A549 (cell line): Measurements from ENCODE around the gene OR8D4. TPM values are rescaled to one million over a fixed set of nuclear protein-coding genes. Genes with fewer than 3 reads are reported as not detected.

ENCODE experiments used
- ATAC-seq, 2 experiments: fragments of 200-7000 bp in 1 of 2; fragments of >200 bp in 1 of 2; cut with Nextera tagmentation in 1 of 2; cut with Tn5 transposase in 1 of 2; 3 replicates each; pipeline versions ENCODE4 v1.8.0 to v1.9.1; 2018 to 2020; ENCODE audit warnings: mild to moderate bottlenecking in 1 of 2, moderate library complexity in 1 of 2
- CTCF ChIA-PET: fragments of 300-600 bp; sonication (Branson Sonifier 250); formaldehyde crosslinking; extraction: SDS; loops from one replicate; lab custom pipeline; 2021; ENCODE audit warnings: antibody characterized with exemption, inconsistent platforms; lab: Yijun Ruan, JAX
- POLR2A ChIA-PET: fragments of 350-600 bp; formaldehyde crosslinking; extraction: SDS; loops from one replicate; lab custom pipeline; 2021; ENCODE audit warnings: antibody characterized with exemption, inconsistent platforms; lab: Yijun Ruan, JAX
- DNase-seq, 2 experiments: peaks; one replicate each; pipeline versions ENCODE4 v3.0.0 to v3.0.0-alpha.2; 2011 to 2016; ENCODE audit warnings: low read depth in 1 of 2, low spot score in 1 of 2
- FAIRE-seq: peaks from 2 replicates; lab custom pipeline; 2011; peaks lifted over from hg19 to GRCh38; lab: Jason Lieb, UNC
- H3K27ac ChIP-seq, 2 experiments: fragments of >200 bp; sonication (Bioruptor Twin); formaldehyde crosslinking; 3 replicates each; pipeline ENCODE4 v1.5.1; 2016 to 2017
- H3K4me1 ChIP-seq: fragments of >200 bp; sonication (Bioruptor Twin); formaldehyde crosslinking; 3 replicates; pipeline ENCODE4 v1.6.1; 2016
- H3K4me2 ChIP-seq: fragments of >200 bp; sonication (Bioruptor Twin); formaldehyde crosslinking; 3 replicates; pipeline ENCODE4 v1.6.1; 2016
- H3K4me3 ChIP-seq: fragments of >200 bp; sonication (Bioruptor Twin); formaldehyde crosslinking; 3 replicates; pipeline ENCODE4 v1.5.1; 2016
- H3K9me3 ChIP-seq: fragments of >200 bp; sonication (Bioruptor Twin); formaldehyde crosslinking; 3 replicates; pipeline ENCODE4 v1.6.1; 2016
- BHLHE40 ChIP-seq: IDR thresholded peaks from 2 replicates; pipeline ENCODE4 v1.6.1; 2012; ENCODE audit warnings: low read depth, low read length, inconsistent platforms
- CEBPB ChIP-seq, 2 experiments: fragments of >200 bp in 1 of 2; sonication (Bioruptor Twin) in 1 of 2; formaldehyde crosslinking in 1 of 2; IDR thresholded peaks; 2 replicates each; pipeline ENCODE4 v1.6.1; 2012 to 2016
- FOSB ChIP-seq: fragments of 250-450 bp; sonication (Bioruptor Pico); IDR thresholded peaks from 2 replicates; pipeline ENCODE4 v1.5.0; 2020; ENCODE audit warnings: mild to moderate bottlenecking, moderate library complexity
- FOXS1 ChIP-seq: fragments of 250-450 bp; sonication (Bioruptor Pico); IDR thresholded peaks from 2 replicates; pipeline ENCODE4 v1.5.0; 2020; ENCODE audit warnings: mild to moderate bottlenecking, moderate library complexity
- HOXB13 ChIP-seq: fragments of 250-450 bp; sonication (Bioruptor Pico); IDR thresholded peaks from 2 replicates; pipeline ENCODE4 v1.5.0; 2020; ENCODE audit warnings: low read depth, mild to moderate bottlenecking, moderate library complexity
- JUNB ChIP-seq: fragments of >200 bp; sonication (Bioruptor Twin); formaldehyde crosslinking; IDR thresholded peaks from 2 replicates; pipeline ENCODE4 v1.6.1; 2016
- KDM1A ChIP-seq: fragments of 200-600 bp; sonication (generic); IDR thresholded peaks from 2 replicates; pipeline ENCODE4 v1.6.1; 2016; ENCODE audit warnings: low read depth, mild to moderate bottlenecking
- MAFK ChIP-seq: fragments of 450-650 bp; IDR thresholded peaks from 2 replicates; pipeline ENCODE4 v1.6.1; 2014; ENCODE audit not compliant: partially characterized antibody
- NPAS2 ChIP-seq: fragments of 250-450 bp; sonication (Bioruptor Pico); IDR thresholded peaks from 2 replicates; pipeline ENCODE4 v1.8.0; 2022; ENCODE audit warnings: mild to moderate bottlenecking, moderate library complexity, borderline replicate concordance
- NR3C1 ChIP-seq: fragments of >200 bp; sonication (Bioruptor Twin); formaldehyde crosslinking; IDR thresholded peaks from 3 replicates; pipeline ENCODE4 v1.6.1; 2017
- RFX5 ChIP-seq: fragments of 450-650 bp; IDR thresholded peaks from 2 replicates; pipeline ENCODE4 v1.7.1; 2014; ENCODE audit warnings: antibody characterized with exemption, mild to moderate bottlenecking, moderate library complexity
- RNF2 ChIP-seq: fragments of 200-600 bp; sonication (generic); IDR thresholded peaks from 2 replicates; pipeline ENCODE4 v1.6.1; 2016; ENCODE audit warnings: low read depth, mild to moderate bottlenecking, antibody characterized with exemption, moderate library complexity, borderline replicate concordance
- ZC3H11A ChIP-seq: fragments of 450-650 bp; IDR thresholded peaks from 2 replicates; pipeline ENCODE4 v1.6.1; 2014; ENCODE audit warnings: antibody characterized with exemption, mild to moderate bottlenecking
- ZFP36 ChIP-seq: fragments of 450-650 bp; IDR thresholded peaks from 2 replicates; pipeline ENCODE4 v1.6.1; 2014; ENCODE audit warnings: borderline replicate concordance; ENCODE audit not compliant: partially characterized antibody
- ZNF302 ChIP-seq: fragments of 250-450 bp; sonication (Bioruptor Pico); IDR thresholded peaks from 2 replicates; pipeline ENCODE4 v1.9.0; 2021; ENCODE audit warnings: inconsistent platforms, mild to moderate bottlenecking, moderate library complexity
- ZSCAN20 ChIP-seq: fragments of 250-450 bp; sonication (Bioruptor Pico); IDR thresholded peaks from 2 replicates; pipeline ENCODE4 v1.8.0; 2022; ENCODE audit warnings: mild to moderate bottlenecking, moderate library complexity
- whole genome bisulfite sequencing: methylation state at CpG from one replicate; pipeline ENCODE4 v1.1.6; 2017; ENCODE audit errors: missing lambda C conversion rate; 5-methylcytosine and 5-hydroxymethylcytosine counted together
- polyA plus RNA-seq, 4 experiments: library from polyadenylated mRNA; depleted of rRNA in 3 of 4; stranded (reverse); fragments of >200 nt; fragmentation: RNase III in 1 of 4; extraction: RNeasy Plus Mini Kit Qiagen cat#74134 plus additional on column Dnase treatment in 1 of 4; gene quantifications; 2 replicates in 3 of 4; 3 replicates in 1 of 4; pipeline ENCODE4 v1.2.3, GENCODE V29; 2011 to 2017
- TF ChIP-seq, protein P1 (sequence below): fragments of 450-650 bp; IDR thresholded peaks from 2 replicates; pipeline ENCODE4 v1.6.1; 2014; ENCODE audit warnings: antibody characterized with exemption
- TF ChIP-seq, protein P2 (sequence below): fragments of 200-600 bp; sonication (generic); IDR thresholded peaks from 2 replicates; pipeline ENCODE4 v1.6.1; 2016; ENCODE audit warnings: antibody characterized with exemption, mild to moderate bottlenecking, moderate library complexity
- TF ChIP-seq, protein P3 (sequence below): fragments of 250-450 bp; sonication (Bioruptor Pico); IDR thresholded peaks from 2 replicates; pipeline ENCODE4 v1.5.0; 2020; ENCODE audit warnings: low read depth, mild to moderate bottlenecking, moderate library complexity
- TF ChIP-seq, protein P4 (sequence below): IDR thresholded peaks from 2 replicates; pipeline ENCODE4 v1.6.1; 2012
- TF ChIP-seq, protein P5 (sequence below): fragments of >200 bp; sonication (Bioruptor Twin); formaldehyde crosslinking; IDR thresholded peaks from 3 replicates; pipeline ENCODE4 v1.6.1; 2016

OR8D4 gene
- polyA plus RNA-seq, 2 of the 4 experiments (the other 2 are of a cell fraction): not detected

DNA sequence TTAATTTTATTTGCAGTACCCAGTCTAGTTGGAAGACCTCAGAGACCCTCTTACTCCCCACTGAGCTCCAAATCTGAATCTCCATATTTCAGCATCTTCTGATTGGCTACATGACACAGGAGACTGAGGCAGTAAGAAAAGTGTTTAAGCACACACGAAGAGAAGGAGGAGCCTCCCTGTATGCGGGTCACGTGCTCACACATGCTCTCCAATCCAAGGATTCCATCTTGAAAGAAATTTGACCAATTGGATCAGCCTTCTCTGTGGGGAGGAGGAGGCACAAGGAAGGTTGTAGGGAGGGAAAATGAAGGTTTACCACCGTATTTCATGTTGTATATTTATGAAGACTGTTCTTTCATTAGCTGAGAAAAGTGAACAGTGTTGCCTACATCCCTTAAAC is 40.4 kb downstream of the OR8D4 start:
- no peak for TF ChIP-seq RNF2
- TF ChIP-seq, protein P1, sequence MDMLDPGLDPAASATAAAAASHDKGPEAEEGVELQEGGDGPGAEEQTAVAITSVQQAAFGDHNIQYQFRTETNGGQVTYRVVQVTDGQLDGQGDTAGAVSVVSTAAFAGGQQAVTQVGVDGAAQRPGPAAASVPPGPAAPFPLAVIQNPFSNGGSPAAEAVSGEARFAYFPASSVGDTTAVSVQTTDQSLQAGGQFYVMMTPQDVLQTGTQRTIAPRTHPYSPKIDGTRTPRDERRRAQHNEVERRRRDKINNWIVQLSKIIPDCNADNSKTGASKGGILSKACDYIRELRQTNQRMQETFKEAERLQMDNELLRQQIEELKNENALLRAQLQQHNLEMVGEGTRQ: no peak
- TF ChIP-seq RFX5: no peak
- no peak for TF ChIP-seq JUNB
- TF ChIP-seq ZSCAN20 (CRISPR knock-in tag): no peak
- no peak for TF ChIP-seq FOSB
- TF ChIP-seq, protein P2, sequence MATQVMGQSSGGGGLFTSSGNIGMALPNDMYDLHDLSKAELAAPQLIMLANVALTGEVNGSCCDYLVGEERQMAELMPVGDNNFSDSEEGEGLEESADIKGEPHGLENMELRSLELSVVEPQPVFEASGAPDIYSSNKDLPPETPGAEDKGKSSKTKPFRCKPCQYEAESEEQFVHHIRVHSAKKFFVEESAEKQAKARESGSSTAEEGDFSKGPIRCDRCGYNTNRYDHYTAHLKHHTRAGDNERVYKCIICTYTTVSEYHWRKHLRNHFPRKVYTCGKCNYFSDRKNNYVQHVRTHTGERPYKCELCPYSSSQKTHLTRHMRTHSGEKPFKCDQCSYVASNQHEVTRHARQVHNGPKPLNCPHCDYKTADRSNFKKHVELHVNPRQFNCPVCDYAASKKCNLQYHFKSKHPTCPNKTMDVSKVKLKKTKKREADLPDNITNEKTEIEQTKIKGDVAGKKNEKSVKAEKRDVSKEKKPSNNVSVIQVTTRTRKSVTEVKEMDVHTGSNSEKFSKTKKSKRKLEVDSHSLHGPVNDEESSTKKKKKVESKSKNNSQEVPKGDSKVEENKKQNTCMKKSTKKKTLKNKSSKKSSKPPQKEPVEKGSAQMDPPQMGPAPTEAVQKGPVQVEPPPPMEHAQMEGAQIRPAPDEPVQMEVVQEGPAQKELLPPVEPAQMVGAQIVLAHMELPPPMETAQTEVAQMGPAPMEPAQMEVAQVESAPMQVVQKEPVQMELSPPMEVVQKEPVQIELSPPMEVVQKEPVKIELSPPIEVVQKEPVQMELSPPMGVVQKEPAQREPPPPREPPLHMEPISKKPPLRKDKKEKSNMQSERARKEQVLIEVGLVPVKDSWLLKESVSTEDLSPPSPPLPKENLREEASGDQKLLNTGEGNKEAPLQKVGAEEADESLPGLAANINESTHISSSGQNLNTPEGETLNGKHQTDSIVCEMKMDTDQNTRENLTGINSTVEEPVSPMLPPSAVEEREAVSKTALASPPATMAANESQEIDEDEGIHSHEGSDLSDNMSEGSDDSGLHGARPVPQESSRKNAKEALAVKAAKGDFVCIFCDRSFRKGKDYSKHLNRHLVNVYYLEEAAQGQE: no peak
- no peak for TF ChIP-seq ZFP36
- TF ChIP-seq, protein P3, sequence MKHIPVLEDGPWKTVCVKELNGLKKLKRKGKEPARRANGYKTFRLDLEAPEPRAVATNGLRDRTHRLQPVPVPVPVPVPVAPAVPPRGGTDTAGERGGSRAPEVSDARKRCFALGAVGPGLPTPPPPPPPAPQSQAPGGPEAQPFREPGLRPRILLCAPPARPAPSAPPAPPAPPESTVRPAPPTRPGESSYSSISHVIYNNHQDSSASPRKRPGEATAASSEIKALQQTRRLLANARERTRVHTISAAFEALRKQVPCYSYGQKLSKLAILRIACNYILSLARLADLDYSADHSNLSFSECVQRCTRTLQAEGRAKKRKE (CRISPR knock-in tag): no peak
- no peak for TF ChIP-seq MAFK
- TF ChIP-seq, protein P4, sequence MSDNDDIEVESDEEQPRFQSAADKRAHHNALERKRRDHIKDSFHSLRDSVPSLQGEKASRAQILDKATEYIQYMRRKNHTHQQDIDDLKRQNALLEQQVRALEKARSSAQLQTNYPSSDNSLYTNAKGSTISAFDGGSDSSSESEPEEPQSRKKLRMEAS: no peak
- TF ChIP-seq, protein P5, sequence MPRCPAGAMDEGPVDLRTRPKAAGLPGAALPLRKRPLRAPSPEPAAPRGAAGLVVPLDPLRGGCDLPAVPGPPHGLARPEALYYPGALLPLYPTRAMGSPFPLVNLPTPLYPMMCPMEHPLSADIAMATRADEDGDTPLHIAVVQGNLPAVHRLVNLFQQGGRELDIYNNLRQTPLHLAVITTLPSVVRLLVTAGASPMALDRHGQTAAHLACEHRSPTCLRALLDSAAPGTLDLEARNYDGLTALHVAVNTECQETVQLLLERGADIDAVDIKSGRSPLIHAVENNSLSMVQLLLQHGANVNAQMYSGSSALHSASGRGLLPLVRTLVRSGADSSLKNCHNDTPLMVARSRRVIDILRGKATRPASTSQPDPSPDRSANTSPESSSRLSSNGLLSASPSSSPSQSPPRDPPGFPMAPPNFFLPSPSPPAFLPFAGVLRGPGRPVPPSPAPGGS: no peak
- TF ChIP-seq BHLHE40: no peak
- TF ChIP-seq KDM1A: no peak
- no peak for TF ChIP-seq NR3C1
- TF ChIP-seq CEBPB (IDR thresholded peaks at IDR 0.05): no peak
- no peak for TF ChIP-seq HOXB13 (CRISPR knock-in tag)
- TF ChIP-seq ZC3H11A: no peak
- no peak overlapping the region for H3K4me2 ChIP-seq
- ATAC-seq (no peak), FAIRE-seq (no peak), DNase-seq (no peak)
- no peaks in the 10 kb centered on the region for H3K4me1 ChIP-seq
- no peaks in the 10 kb centered on the region for H3K9me3 ChIP-seq
- H3K4me3 ChIP-seq: no peak overlapping the region
- POLR2A ChIA-PET: no interaction called here
- no peak overlapping the region for H3K27ac ChIP-seq
- 0% methylated on average over 4 of the region's 4 CpGs for WGBS
- CTCF ChIA-PET: no interaction called here

DNA sequence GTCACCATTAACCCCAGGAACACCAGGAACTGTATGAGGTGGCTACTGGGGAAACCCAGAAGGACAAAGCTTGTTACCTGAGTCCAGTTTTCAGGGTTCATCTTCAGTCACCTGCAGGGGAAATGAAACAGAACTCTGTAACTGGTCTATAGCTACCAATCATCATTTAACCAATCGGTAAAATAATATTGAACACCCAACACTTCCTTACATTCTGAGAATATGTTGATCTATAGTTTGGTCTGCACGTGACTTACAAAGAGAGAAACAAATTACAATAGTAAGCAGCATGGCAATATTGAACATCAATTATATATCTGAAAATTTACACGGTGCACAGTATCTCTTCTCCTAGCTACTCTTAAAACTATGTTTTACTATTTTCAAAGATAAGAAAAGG is 41.8 kb downstream of the OR8D4 start, which contains the start of gene OR6T1:
Gene OR6T1 (minus strand): TSS at position 101 of the 400 bp plus-strand sequence. CDS start 0 bp downstream, at position 101.
- WGBS: 22% methylated on average over 3 of the region's 3 CpGs
- DNase-seq: no peak
- no peak for TF ChIP-seq MAFK
- TF ChIP-seq ZNF302: no peak
- no peak for TF ChIP-seq FOXS1 (CRISPR knock-in tag)
- TF ChIP-seq NPAS2 (CRISPR knock-in tag): no peak
- TF ChIP-seq RFX5: no peak
- TF ChIP-seq, all 56 proteins: peak for 0
- no peak for FAIRE-seq
- Histone ChIP-seq H3K9me3 (no peaks in the 10 kb centered on the region), H3K4me1 (no peaks in the 10 kb centered on the region), H3K27ac (no peak within 1 kb of the TSS), H3K4me2 (no peak within 1 kb of the TSS), H3K4me3 (no peak within 1 kb of the TSS)
- no peak for ATAC-seq
- ChIA-PET CTCF (no interaction called here), POLR2A (no interaction called here)
